Hepatocyte (in vitro differentiated cells): ENCODE results near the gene CRYBG2.

Experiments used
- EZH2phosphoT487 ChIP-seq: fragments of 200-600 bp; sonication (generic); IDR thresholded peaks from one replicate; pipeline ENCODE4 v1.6.1; 2018; ENCODE audit warnings: antibody characterized with exemption, mild to moderate bottlenecking, low read depth, moderate library complexity; ENCODE audit not compliant: unreplicated experiment, severe bottlenecking
- TF ChIP-seq, protein P1 (sequence below): fragments of 200-600 bp; sonication (generic); IDR thresholded peaks from 2 replicates; pipeline ENCODE4 v1.5.1; 2016; ENCODE audit warnings: antibody characterized with exemption, mild to moderate bottlenecking; ENCODE audit not compliant: poor library complexity

- TF ChIP-seq, protein P1, sequence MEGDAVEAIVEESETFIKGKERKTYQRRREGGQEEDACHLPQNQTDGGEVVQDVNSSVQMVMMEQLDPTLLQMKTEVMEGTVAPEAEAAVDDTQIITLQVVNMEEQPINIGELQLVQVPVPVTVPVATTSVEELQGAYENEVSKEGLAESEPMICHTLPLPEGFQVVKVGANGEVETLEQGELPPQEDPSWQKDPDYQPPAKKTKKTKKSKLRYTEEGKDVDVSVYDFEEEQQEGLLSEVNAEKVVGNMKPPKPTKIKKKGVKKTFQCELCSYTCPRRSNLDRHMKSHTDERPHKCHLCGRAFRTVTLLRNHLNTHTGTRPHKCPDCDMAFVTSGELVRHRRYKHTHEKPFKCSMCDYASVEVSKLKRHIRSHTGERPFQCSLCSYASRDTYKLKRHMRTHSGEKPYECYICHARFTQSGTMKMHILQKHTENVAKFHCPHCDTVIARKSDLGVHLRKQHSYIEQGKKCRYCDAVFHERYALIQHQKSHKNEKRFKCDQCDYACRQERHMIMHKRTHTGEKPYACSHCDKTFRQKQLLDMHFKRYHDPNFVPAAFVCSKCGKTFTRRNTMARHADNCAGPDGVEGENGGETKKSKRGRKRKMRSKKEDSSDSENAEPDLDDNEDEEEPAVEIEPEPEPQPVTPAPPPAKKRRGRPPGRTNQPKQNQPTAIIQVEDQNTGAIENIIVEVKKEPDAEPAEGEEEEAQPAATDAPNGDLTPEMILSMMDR, result no peak
- TF ChIP-seq EZH2phosphoT487, result no peak
These were observed 51.1 kb downstream of the CRYBG2 start for GRCh38 chr1:26302733-26303405.
